Smooth muscle cell (in vitro differentiated cells): ENCODE data around the gene LAMC3. TPM values are rescaled to one million over a fixed set of nuclear protein-coding genes. Genes with fewer than 3 reads are reported as not detected.
A peak's percentile ranks its signal among the peaks of the same experiment; 100 is the strongest.

Experiments used
- DNase-seq: peaks from one replicate; lab custom pipeline; 2025; ENCODE audit not compliant: unreplicated experiment; lab: John Stamatoyannopoulos, UW
- H2AFZ ChIP-seq: fragments of 200-600 bp; sonication (generic); 2 replicates; pipeline ENCODE4 v1.6.0; 2016; ENCODE audit warnings: antibody characterized with exemption, low read depth, mild to moderate bottlenecking
- H3F3A ChIP-seq: fragments of 200-600 bp; sonication (generic); 2 replicates; pipeline ENCODE4 v1.6.0; 2017; ENCODE audit warnings: antibody characterized with exemption, low read depth
- H3K27ac ChIP-seq: fragments of 200-600 bp; sonication (generic); 2 replicates; pipeline ENCODE4 v1.5.1; 2016; ENCODE audit warnings: low read depth, mild to moderate bottlenecking
- H3K27me3 ChIP-seq: fragments of 200-600 bp; sonication (generic); 2 replicates; pipeline ENCODE4 v1.6.1; 2016; ENCODE audit warnings: low read depth, mild to moderate bottlenecking
- H3K36me3 ChIP-seq: fragments of 200-600 bp; sonication (generic); 2 replicates; pipeline ENCODE4 v1.5.1; 2016; ENCODE audit warnings: low read depth
- H3K4me1 ChIP-seq: fragments of 200-600 bp; sonication (generic); 2 replicates; pipeline ENCODE4 v1.5.1; 2016; ENCODE audit warnings: low read depth
- H3K4me2 ChIP-seq: fragments of 200-600 bp; sonication (generic); 2 replicates; pipeline ENCODE4 v1.6.0; 2016; ENCODE audit warnings: mild to moderate bottlenecking
- H3K4me3 ChIP-seq: fragments of 200-600 bp; sonication (generic); 2 replicates; pipeline ENCODE4 v1.5.1; 2016; ENCODE audit warnings: mild to moderate bottlenecking
- H3K79me2 ChIP-seq: fragments of 200-600 bp; sonication (generic); 2 replicates; pipeline ENCODE4 v1.6.0; 2016; ENCODE audit warnings: low read depth, mild to moderate bottlenecking
- H3K9ac ChIP-seq: fragments of 200-600 bp; sonication (generic); 2 replicates; pipeline ENCODE4 v1.6.0; 2016; ENCODE audit warnings: low read depth
- H3K9me3 ChIP-seq: fragments of 200-600 bp; sonication (generic); replicated peaks from 2 replicates; pipeline ENCODE4 v1.5.1; 2016; ENCODE audit warnings: low read depth
- H4K20me1 ChIP-seq: fragments of 200-600 bp; sonication (generic); 2 replicates; pipeline ENCODE4 v1.6.0; 2016; ENCODE audit warnings: low read depth
- CTCF ChIP-seq: fragments of 200-600 bp; sonication (generic); IDR thresholded peaks from 2 replicates; pipeline ENCODE4 v1.5.1; 2017; ENCODE audit warnings: borderline replicate concordance, mild to moderate bottlenecking, antibody characterized with exemption; ENCODE audit not compliant: insufficient read depth, poor library complexity, severe bottlenecking
- WGBS: methylation state at CpG from one replicate; pipeline ENCODE4 v1.1.7; 2016; ENCODE audit warnings: low lambda C conversion rate; 5-methylcytosine and 5-hydroxymethylcytosine counted together
- polyA plus RNA-seq: library from polyadenylated mRNA; unstranded; fragments of >200 nt; fragmentation: Nextera tagmentation; extraction: Ambion mirVana; gene quantifications from 2 replicates; pipeline ENCODE4 v1.2.1, GENCODE V29; 2016
- total RNA-seq: library from RNA; depleted of rRNA; stranded (reverse); fragments of >200 nt; gene quantifications from 2 replicates; pipeline ENCODE4 v1.2.3, GENCODE V29; 2014

The LAMC3 gene
- total and polyA plus RNA-seq, 2 experiments from 2014 or later: 21.3 to 72.0 TPM

GRCh38 chr9:131001990-131002389 lies 7.0 kb upstream of the LAMC3 start:
- Histone ChIP-seq H3K27ac (no peak overlapping the region), H3K4me3 (no peak overlapping the region), H3K4me1 (no peaks in the 10 kb centered on the region), H3K4me2 (no peak overlapping the region), H3K9ac (no peak overlapping the region), H4K20me1 (no peaks in the 10 kb centered on the region), H3K79me2 (no peaks in the 10 kb centered on the region), H3F3A (no peaks in the 10 kb centered on the region), H3K27me3 (no peaks in the 10 kb centered on the region), H2AFZ (no peak overlapping the region), H3K36me3 (no peaks in the 10 kb centered on the region), H3K9me3 (no peaks in the 10 kb centered on the region)
- TF ChIP-seq CTCF: no peak
- 90% methylated on average over 7 of the region's 7 CpGs for WGBS
- DNase-seq: no peak

DNA sequence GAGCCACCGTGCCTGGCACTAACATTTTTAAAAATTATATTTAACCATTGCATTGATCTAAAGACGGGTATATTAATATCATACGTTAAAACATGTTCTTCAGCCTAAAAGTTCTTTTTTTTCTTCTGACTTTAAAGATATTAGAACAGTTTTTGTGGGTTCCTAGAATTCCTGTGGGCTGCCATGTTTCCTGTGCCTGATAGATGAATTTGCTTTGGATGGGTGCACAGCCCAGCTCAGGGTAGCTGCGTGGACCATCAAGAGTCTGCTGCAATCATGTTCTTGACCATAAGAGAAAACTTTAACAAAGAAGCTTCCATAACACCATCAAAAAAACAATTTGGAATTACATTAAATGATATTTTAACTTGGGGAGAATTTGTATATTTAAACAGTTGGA lies 2.4 kb upstream of the LAMC3 start:
- no peak for TF ChIP-seq CTCF

DNA sequence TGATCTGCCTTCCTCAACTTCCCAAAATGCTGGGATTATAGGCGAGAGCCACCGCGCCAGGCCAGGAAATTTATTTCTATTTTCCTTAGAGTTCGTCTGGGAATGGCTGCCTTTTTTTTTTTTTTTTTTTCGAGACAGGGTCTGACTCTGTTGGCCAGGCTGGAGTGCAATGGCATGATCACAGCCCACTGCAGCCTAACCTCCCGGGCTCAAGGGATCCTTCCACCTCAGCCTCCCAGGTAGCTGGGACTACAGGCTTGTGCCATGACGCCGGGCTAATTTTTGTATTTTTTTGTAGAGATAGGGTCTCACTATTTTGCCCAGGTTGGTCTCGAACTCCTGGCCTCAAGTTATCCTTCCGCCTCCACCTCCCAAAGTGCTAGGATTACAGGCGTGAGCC lies 888 bp upstream of the LAMC3 start:
- H3K79me2 ChIP-seq: peaks cover 10% of the 10 kb centered on the region
- H3K9me3 ChIP-seq: no peaks in the 10 kb centered on the region
- no peak overlapping the region for H3K4me3 ChIP-seq
- no peaks in the 10 kb centered on the region for H3K27me3 ChIP-seq
- no peaks in the 10 kb centered on the region for H3K36me3 ChIP-seq
- no peak overlapping the region for H3K4me2 ChIP-seq
- H3K9ac ChIP-seq: no peak overlapping the region
- no peak overlapping the region for H2AFZ ChIP-seq
- no peak for DNase-seq
- peaks cover 12% of the 10 kb centered on the region for H3K4me1 ChIP-seq
- TF ChIP-seq CTCF: no peak
- 95% methylated on average over 11 of the region's 11 CpGs for WGBS
- H3F3A ChIP-seq: peaks cover 3% of the 10 kb centered on the region
- no peak overlapping the region for H3K27ac ChIP-seq
- H4K20me1 ChIP-seq: no peaks in the 10 kb centered on the region

More for the DNA sequence above, 2.4 kb upstream of the LAMC3 start:
- Histone ChIP-seq H3F3A (no peaks in the 10 kb centered on the region), H3K9me3 (no peaks in the 10 kb centered on the region), H3K4me2 (no peak overlapping the region), H3K27me3 (no peaks in the 10 kb centered on the region), H3K79me2 (peaks cover 10% of the 10 kb centered on the region), H3K36me3 (no peaks in the 10 kb centered on the region), H3K9ac (no peak overlapping the region), H3K4me3 (no peak overlapping the region), H2AFZ (no peak overlapping the region), H4K20me1 (no peaks in the 10 kb centered on the region), H3K4me1 (peaks cover 5% of the 10 kb centered on the region), H3K27ac (no peak overlapping the region)
- no peak for DNase-seq
- WGBS: 80% methylated on average over 4 of the region's 4 CpGs

DNA sequence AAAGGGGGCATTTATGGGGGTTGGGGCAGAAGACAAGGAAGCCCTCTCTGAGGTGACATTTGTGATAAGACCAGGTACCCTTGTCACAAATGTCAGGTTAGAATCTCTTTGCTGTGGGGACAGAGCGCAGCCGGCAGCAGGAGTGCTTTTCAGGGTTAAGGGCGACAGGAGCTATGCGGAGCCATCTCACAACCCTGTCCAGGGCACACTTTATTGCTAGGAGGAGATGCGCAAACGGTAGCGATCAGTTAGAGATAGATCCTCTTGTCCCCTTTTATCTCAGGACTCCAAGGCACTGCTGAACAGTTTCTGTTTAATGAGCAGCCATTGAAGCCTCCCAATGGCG lies 438 bp upstream of the LAMC3 start:
- H3F3A ChIP-seq: peaks cover 8% of the 10 kb centered on the region
- 55% methylated on average over 8 of the region's 8 CpGs for WGBS
- H2AFZ ChIP-seq: peak overlapping the region; percentile 51
- no peak for TF ChIP-seq CTCF
- DNase-seq: no peak
- no peaks in the 10 kb centered on the region for H3K36me3 ChIP-seq
- no peak overlapping the region for H3K27ac ChIP-seq
- no peaks in the 10 kb centered on the region for H4K20me1 ChIP-seq
- H3K4me1 ChIP-seq: peaks cover 12% of the 10 kb centered on the region
- H3K27me3 ChIP-seq: no peaks in the 10 kb centered on the region
- no peaks in the 10 kb centered on the region for H3K9me3 ChIP-seq
- peak overlapping the region; percentile 88 for H3K4me2 ChIP-seq
- H3K4me3 ChIP-seq: peak overlapping the region; percentile 51
- H3K9ac ChIP-seq: no peak overlapping the region
- peaks cover 10% of the 10 kb centered on the region for H3K79me2 ChIP-seq
